Measurements from ENCODE around the gene SLC7A11.

SLC7A11 gene

DNA sequence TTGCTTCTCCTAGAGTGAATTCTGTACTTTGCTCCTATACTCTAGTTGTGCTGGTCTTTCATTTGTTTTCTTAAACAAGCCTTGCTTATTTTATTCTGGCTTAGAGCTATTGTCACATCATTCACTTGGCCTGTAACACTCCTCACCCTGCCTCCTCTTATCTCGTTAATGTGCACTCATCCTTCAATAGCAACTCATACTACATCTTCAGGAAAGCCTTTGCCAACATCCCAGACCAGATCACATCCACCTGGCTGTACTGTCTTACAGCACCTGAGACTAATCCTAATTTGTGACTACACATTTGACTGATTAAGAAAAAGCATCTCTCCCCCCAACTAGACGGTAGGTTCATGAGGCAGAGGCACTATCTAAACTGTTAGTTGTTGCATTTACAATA is 80.8 kb downstream of the SLC7A11 start:
- DNase-seq (ENCODE audit: low spot score) = no peak

GRCh38 chr4:138158746-138159297 is 83.3 kb downstream of the SLC7A11 start:
- peak; percentile 43 for DNase-seq (ENCODE audit: low spot score)

DNA sequence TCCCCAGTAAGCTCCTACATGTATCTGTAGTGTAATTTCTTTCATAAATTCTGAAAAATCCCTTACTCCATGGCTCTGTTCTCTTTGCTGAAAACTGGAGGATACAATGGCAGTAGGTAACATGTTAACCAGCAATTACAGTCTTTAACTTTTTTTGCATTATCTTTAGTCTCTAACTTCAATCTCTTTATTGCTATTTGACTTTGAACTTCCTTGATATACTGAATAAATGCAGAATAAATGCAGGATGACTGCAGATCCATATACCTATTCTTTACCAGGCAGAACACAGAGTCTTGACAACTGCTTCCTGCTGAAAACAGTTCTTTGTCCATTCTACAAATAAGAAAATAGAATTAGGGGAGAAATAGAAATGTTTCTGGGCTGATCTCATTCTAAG is 101.3 kb downstream of the SLC7A11 start:
- DNase-seq (ENCODE audit: low spot score) = no peak

- no peak for DNase-seq (ENCODE audit: low spot score)
Measured at GRCh38 chr4:138138774-138139173, 103.4 kb downstream of the SLC7A11 start.

- DNase-seq (ENCODE audit: low spot score) = no peak
Measured at GRCh38 chr4:138135610-138136009, 106.5 kb downstream of the SLC7A11 start.

DNA sequence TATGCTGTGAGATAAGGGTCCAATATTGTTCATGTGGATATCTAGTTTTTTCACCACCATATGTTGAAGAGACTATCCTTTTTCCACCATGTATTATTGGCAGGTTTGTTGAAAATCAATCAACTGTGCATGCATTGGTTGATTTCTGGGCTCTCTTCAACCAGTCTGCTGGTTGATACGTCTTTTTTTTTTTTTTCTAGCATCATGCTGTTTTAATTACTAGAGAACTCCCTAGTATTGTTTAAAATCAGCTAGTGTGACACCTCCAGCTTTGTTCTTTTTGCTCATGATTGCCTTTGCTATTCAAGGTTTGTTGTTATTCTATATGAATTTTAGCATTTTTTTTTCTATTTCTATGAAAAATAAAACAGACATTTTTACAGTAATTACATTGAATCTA is 123.9 kb downstream of the SLC7A11 start:
- DNase-seq (ENCODE audit: low spot score) = no peak

DNA sequence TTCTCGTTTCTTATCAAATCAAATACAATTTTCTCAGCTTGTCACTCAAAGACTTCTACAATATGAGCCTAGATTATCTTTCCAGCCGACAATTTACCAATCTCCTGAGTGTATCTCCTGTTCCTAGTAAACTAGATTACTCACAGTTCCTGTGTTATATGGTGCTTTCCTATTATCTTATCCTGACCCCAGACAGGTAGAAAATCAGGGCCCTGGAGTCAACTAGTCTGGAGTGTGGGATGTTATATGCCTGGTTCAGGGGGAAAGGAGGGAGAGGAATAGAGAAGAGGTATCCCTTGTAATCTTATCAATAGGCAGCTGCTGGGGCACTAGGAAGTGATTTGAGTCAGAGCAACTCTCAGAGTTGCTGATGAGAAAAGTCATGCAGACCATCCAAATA is 127.1 kb downstream of the SLC7A11 start:
- no peak for DNase-seq (ENCODE audit: low spot score)

GRCh38 chr4:138114434-138114833 is 127.7 kb downstream of the SLC7A11 start:
- DNase-seq (ENCODE audit: low spot score) = no peak

Data from AG20443 (cell line).